Sigmoid colon (tissue), 4 donors: ENCODE results near the gene NFS1.

Experiments
- POLR2A ChIP-seq, 2 donors: fragments of 450-650 bp; IDR thresholded peaks; one replicate each; pipeline ENCODE4 v1.6.1; 2016; ENCODE audit warnings: antibody characterized with exemption in 2 of 2, mild to moderate bottlenecking in 2 of 2, moderate library complexity in 2 of 2
- POLR2AphosphoS5 ChIP-seq, 4 donors: sonication (generic); formaldehyde crosslinking; IDR thresholded peaks; one replicate each; pipeline ENCODE4 v1.6.1; 2017; ENCODE audit warnings: antibody characterized with exemption in 4 of 4

GRCh38 chr20:35711588-35712209 lies 12.5 kb upstream of the NFS1 start:
- TF ChIP-seq POLR2A (IDR thresholded peaks at IDR 0.05), result no peak
- TF ChIP-seq POLR2AphosphoS5 (IDR thresholded peaks at IDR 0.05), result no peak
